ELR (cell line): Measurements from ENCODE around the gene NUDC.

Experiments used
- DNase-seq: peaks from one replicate; pipeline ENCODE4 v3.0.0-alpha.2; 2015; ENCODE audit warnings: low read depth

Gene NUDC

DNA sequence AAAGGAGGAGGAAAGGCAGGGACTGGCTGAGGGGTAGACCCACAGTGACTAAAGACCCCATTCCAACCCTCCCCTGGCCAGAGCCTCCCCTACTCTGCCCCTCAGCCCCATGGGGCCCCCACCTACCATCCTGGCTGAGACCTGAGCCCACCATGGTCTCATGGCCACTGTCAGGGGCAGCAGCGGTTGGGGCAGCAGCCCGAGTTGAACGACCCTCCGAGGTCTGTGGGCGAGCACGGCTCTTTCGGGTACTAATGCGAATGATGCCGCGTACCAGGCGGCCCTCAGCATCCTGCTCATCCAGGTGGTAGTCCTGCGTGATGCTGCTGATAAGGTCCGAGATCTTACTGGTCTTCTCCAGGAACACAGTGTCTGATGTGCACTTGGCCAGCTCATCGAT lies 29.7 kb downstream of the NUDC start:
- no peak for DNase-seq

DNA sequence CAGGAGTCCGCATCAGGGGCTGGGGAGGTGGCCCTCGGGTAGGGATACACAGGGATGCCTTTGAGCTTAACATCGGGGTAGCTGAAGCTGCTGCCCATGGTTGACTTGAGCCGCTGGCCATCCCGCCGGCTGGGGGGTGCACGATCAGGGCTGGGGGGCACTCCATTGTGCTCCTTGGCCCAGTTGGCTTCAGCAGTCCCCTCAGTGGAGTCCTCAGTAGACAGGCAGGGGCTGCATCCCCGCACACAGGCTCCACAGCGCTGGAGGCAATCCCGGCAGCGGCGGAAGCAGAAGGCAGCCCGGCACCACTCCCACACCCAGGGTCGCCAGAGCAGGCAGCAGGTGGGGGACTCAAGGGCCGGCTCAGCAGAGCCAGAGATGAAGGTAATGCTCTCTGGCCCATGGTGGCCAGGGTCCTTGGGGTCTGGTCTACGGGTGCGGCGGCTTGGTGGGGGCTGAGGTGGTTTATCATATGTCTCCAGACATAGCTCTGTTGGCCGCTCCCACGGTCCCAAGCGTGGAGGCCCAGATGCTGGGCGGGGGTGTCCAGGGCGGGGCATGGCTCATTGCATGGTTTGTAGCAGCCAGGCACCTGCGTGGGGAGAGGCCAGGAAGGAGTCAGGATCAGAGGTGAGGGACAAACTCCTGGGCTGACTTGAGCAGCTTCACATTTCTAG lies 30.4 kb downstream of the NUDC start:
- no peak for DNase-seq

GRCh38 chr1:26953374-26953773 lies 31.8 kb downstream of the NUDC start:
- DNase-seq, result no peak

DNA sequence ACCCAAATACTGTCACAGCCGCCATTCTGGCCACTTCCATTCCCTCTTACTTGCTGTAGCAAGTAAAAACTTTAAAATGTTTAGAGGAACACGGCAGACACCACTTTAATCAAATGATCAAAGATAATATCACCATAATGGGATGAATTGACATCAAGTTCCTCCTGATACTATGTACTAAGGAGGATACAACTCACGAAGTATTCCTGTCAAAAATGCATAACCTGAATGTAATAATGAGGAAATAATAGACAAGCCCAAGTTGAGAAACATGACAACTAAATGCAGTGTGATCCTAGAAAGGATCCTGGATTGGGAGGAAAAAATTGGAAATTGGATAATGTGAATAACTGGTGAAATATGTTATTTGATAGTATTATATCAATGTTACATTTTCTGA lies 34.8 kb downstream of the NUDC start:
- no peak for DNase-seq

GRCh38 chr1:26957306-26957705 lies 35.8 kb downstream of the NUDC start:
- DNase-seq, result no peak

DNA sequence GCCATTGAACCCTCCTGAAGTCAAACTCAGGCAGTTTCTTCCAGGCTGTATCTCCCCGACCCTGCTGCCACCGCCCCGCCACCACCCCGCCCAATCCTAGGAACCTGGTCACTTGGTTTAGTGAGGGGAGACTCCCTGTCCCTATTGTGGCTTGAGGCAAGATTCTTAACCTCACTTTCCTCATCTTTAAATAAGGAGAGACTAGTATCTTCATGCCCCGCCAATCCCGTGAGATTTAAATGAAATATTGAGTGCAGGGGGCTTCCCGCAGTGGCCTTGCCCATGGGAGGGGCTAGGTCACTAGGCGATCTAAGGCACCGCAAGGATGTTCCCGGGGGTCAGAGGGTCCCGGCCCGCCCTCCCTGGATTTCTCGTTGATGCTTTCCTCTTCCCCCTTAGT lies 37.7 kb downstream of the NUDC start:
- DNase-seq, result no peak

GRCh38 chr1:26959722-26960624 lies 38.4 kb downstream of the NUDC start, which contains the start of gene KDF1:
TSS of gene KDF1 (minus strand) at chr1:26960468. CDS start at chr1:26952380, 8,088 bp downstream.
- no peak for DNase-seq

GRCh38 chr1:26960625-26960966 lies 39.1 kb downstream of the NUDC start:
- DNase-seq, result no peak

DNA sequence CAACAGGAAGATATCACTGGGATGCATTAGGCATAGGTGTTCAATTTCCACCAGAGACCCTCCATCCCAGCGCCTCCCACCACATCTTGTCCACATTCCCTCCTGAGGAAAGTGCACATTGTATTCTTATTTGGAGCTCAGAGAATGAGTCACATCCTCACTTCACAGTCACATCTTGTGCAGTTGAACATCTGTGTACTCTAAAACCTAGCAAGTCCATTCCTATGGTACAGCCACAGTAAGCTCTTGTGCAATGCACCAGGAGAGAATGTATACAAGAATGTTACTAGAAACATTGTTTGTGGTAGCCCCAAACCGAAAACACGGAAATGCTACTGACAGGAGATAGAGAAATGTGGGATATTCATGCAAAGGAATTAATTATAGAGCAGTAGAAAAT lies 40.3 kb downstream of the NUDC start:
- peak; percentile 95 for DNase-seq

GRCh38 chr1:26965213-26965612 lies 43.7 kb downstream of the NUDC start:
- no peak for DNase-seq

DNA sequence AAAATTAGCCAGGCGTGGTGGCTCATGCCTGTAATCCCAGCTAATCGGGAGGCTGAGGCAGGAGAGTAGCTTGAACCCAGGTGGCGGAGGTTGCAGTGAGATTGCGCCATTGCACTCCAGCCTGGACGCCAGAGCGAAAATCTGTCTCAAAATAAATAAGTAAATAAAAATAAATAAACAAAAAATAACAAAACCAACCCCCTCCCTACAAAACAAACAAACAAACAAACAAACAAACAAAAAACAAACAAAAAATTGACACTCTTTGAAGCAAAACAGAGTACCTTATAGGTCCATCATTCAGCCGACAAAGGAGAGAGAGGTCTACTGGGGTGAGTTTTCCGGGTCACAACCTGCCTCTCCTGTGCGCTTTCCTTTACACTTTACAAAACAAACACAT lies 44.1 kb downstream of the NUDC start:
- DNase-seq, result no peak

DNA sequence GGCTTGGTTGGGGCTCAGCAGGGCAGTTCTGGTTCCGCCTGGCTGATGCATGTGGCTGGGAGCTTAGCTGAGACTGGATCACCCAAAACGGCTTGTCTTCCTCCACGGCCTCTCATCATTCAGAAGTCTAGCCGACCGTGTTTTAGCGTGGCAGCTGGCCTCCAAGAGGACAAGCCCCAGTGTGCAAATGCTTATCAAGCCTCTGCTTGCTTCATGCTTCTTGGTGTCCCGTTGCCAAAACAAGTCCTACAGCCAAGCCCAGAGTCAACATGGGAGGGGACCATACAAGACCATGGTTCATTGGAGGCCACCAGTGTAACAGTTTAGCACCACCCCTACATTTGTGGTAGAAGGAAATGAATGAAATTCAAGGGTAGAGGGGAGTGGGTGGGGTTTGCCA lies 49.3 kb downstream of the NUDC start:
- DNase-seq, result no peak

- DNase-seq, result no peak
Observed at GRCh38 chr1:26971590-26971989, 50.0 kb downstream of the NUDC start.

- DNase-seq, result no peak
Observed at GRCh38 chr1:26972390-26972789, 50.8 kb downstream of the NUDC start.

DNA sequence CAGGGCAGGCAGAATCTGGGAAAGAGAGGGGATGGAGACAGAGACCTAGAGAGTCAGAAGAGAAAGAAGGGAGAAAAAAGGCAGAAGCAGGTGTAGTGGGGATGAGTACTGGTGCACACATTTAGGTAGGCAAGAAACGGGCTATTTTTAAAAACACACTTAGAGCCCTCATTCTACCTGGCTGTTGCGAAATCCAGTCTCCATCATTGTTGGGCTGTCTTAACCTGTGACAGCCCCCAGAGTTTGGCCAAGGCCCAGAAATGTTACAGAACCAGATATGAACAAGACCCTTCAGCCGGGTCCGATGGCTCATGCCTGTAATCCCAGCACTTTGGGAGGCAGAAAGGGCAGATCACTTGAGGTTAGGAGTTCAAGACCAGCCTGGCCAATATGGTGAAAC lies 51.3 kb downstream of the NUDC start:
- DNase-seq, result no peak

DNA sequence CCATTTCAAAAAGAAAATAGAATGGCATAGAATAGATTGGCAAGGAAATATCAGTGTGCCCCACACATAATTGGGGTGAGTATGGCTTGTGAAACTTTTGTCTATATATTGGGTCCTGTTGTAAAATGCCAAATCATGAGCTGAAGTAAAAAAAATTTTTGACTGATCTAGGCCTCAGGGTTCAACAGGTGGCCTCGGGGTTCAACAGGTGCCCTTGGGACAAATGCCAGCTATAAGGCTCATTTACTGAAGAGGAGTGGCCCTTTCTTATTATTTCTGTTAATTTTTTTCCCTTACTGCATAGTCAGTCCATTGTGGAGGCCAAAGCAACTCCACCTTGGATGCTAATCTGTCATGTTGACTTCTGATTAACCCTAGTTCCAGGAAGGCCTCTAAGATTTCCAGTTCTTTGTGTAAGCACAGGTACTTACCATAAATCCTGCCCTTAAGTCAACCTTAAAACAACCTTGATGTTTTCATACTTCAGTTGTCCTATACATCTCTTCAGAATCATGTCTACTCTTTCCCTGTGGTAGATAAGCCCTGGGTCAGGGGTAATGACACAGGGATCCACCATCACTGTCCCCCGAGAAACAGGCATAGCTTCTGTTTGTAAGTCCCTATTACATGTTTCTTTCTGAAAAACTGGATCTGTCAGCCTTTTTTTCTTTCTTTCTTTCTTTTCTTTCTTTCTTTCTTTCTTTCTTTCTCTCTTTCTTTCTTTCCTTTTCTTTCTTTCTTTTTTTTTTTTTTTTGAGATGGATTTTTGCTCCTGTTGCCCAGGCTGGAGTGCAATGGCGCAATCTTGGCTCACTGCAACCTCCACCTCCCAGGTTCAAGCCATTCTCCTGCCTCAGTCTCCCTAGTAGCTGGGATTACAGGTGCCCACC lies 55.3 kb downstream of the NUDC start:
- no peak for DNase-seq

DNA sequence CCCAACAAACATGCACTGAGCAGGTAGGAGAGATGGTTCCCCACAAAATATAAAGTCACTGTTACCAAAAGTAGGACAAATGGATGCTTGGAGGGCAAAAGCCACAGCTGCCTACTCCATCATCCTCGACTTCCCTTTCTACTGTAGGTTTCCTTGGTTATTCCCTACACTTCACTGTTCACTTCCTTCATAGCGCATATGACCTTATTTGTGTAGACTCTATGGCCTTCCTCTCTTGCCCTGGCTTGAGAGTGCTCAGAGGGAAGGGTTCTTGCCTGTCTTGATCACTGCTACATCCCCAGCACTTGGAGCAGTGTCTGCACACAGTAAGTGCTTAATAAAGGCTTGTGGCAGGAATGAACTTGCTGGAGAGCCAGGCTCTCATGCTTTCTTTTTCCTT lies 57.4 kb downstream of the NUDC start:
- DNase-seq, result no peak

DNA sequence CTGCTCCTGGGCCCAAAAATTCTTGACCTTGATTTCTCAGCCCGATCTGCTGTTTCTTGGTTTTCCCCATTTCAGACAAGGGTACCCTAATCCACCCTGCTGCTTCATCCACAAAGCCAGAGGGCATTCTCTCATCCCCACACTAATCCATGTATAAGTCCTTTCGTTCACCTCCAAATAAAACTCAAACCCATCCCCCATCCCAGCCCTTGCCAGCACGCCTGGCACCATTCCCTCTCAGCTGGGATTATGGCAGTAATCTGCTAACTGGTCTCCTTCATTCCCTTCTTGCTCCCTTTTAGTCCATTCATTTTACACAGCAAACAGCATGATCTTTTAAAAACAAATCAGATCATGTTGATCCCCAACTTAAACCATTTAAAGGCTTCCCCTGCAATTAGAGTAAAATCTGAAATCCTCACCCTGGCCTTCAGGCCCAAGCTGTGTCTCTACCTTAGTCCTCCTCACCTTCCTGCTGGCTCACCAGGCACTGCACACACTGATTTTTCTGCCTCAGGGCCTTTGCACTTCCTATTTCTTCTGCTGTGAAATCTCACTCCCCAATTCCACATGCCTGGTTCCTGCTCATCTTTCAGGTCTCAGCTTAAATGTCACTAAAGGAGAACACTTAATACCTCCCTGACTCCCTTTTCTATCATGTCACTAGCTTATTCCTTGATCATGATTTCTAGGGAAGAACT lies 59.8 kb downstream of the NUDC start:
- DNase-seq, result no peak

DNA sequence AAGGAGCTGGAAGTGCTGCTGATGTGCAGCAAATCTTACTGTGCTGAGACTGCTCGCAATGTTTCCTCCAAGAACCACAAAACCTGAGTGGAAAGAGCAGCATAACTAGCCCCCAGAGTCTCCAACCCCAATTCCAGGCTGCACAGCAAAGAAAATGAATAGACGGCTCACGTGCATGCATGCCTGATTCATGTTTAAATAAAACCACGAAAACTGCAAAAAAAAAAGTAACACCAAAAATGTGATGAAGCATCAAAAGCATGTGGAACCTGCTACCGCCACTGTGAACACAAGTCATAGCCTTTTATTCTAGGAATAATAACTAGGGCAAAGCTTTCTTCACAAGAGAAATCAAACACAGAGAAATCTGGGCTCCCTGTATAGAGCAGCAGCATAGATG lies 62.3 kb downstream of the NUDC start:
- DNase-seq, result peak; percentile 42

DNA sequence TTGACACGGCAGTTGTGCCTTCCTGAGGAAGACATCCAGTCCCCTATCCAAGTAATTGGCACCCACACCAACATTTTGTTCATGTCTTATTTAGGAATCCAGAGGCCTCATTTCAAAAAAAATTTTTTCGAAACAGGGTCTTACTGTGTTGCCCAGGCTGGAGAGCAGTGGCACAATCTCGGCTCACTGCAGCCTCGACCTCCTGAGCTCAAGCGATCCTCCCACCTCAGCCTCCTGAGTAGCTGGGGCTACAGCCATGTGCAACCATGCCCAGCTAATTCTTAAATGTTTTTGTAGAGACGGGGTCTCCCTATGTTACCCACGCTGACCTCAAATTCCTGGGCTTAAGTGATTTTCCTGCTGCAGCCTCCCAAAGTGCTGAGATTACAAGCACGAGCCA lies 62.7 kb downstream of the NUDC start:
- no peak for DNase-seq

DNA sequence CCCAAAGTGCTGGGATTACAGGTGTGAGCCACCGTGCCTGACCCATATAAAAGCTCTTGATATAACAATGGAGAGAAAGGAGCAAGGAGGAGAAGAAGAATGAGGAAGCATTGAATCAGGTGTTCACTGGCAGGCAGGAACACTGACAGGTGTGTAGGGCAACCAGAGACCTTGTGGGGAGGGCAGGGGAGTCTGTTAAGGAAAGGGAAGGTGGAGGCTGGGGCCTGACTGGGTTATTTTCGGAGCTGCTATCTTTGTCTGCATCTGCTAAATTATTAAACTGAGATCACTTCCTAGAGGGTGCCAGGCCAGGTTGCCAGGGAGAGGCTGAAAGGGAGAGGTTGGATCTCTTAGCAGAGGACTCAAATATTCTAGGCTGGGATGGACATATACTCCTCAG lies 65.1 kb downstream of the NUDC start:
- no peak for DNase-seq
